Measurements from ENCODE around the gene NEURL2.
A peak's percentile ranks its signal among the peaks of the same experiment; 100 is the strongest.

The NEURL2 gene

GRCh38 chr20:45920462-45921336 is 29.7 kb upstream of the NEURL2 start:
- DNase-seq (ENCODE audit: low read depth in 4 of 4, low spot score in 1 of 4) = no peak

DNA sequence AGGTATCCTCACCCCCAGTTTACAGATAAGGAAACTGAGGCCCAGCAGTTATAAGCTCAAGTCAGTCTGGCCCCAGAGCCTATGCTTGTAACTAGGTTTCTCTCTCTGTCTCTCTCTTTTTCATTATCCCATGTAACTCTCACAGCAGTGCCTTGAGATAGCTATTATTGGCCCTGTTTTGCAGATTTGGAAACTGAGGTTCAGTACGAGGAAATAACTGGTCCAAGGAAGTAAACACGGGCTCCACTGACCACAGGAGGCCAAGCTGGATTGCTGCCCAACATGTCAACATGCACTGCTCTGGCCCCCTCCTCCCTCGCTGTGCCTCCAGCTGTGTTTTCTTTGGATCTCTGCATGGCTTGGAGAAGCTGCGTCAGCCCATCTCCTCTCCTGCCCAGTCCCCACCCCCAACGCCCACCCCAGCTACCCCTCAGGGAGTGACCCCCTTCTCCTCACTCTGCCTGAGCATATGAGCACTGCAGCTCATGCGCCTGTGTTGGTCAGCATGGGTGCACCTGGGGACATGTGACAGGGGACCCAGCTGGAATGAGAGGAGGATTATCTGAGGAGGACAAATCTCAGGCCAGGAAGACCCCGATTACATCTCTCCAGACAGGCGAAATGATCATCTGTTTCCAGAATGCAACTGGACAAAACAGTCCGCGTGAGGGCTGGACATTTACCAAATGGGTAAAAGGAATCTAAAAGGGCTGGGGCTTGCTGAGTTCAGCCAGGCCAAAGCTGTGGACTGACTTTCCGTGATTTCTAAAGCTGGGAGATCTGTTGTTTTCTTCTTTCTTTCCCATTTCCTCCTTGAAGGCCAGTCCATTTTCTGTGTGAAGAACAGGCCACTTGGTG is 28.8 kb upstream of the NEURL2 start:
- no peak for DNase-seq (ENCODE audit: low read depth in 4 of 4, low spot score in 1 of 4)

GRCh38 chr20:45918779-45919537 is 27.9 kb upstream of the NEURL2 start:
- DNase-seq (ENCODE audit: low read depth in 4 of 4, low spot score in 1 of 4) = no peak

DNA sequence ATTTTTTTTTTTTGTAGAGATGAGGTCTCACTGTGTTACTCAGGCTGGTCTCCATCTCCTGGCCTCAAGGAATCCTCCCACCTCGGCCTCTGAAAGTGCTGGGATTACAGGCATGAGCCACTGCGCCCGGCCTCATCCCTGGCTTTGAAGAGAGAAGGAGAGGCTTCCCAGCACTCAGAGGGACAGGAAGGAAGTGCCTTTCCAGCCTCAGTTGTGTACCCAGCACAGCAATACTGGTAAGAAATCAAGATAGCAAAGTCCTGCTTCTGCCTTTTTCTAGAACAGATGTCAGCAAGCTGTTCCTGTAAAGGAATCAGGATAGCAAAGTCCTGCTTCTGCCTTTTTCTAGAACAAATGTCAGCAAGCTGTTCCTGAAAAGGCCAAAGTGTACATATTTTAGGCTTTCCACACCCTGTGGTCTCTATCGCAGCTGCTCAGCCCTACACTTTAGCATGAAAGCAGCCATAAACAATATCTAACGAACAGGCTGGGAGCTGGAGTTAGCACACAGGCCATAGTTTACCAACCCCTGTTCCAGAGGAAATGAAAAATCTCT is 27.3 kb upstream of the NEURL2 start:
- DNase-seq (ENCODE audit: low read depth in 4 of 4, low spot score in 1 of 4) = no peak

- DNase-seq (ENCODE audit: low read depth in 4 of 4, low spot score in 1 of 4) = no peak
Measured at GRCh38 chr20:45917790-45918141, 26.8 kb upstream of the NEURL2 start.

GRCh38 chr20:45913116-45913515 is 22.1 kb upstream of the NEURL2 start:
- DNase-seq (ENCODE audit: low read depth in 4 of 4, low spot score in 1 of 4) = no peak

- no peak for DNase-seq (ENCODE audit: low read depth in 4 of 4, low spot score in 1 of 4)
Measured at GRCh38 chr20:45912344-45912682, 21.3 kb upstream of the NEURL2 start.

GRCh38 chr20:45911486-45912343 is 20.7 kb upstream of the NEURL2 start, which contains the start of gene PLTP:
Gene PLTP, minus strand, starts transcription at chr20:45912155. Its CDS starts 703 bp downstream, at chr20:45911452.
- DNase-seq (ENCODE audit: low read depth in 4 of 4, low spot score in 1 of 4) = no peak

DNA sequence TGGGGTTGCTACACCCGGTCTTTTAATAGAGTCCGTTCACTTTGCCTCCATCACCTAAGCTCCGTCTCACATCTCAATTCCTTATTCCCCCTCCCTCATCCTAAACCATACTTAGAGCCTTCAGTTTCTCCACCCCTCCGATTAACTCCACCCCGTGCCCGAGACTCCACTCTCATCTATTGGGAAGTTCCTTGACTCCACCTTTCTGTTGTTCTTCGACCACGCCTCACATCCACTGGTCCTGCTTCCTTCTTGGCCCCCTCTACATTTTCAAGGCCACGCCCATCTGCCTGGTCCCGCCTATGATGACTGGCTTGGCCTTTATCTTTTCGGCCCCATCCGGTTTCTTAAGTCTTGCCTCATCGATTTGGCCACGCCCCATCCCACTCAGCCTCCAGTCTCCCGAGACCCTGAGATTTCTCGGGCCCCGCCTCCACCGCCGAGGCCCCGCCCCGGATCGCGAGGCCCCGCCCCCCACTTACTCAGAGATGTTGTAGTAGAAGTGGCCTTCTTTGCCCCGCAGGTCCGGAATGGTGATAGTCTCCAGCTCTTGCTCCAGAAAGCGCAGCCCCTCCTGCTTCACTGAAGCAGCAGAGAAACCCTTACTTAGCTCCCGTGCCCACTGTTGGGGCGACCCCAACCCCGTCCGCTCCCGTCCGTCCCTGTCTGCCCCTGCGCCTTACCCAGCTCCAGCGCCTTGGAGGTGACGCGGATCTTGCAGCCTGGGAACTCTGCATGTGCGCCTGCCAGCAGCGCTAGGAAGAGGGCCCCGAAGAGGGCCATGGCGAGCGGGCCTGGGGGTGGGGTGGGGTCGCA is 19.9 kb upstream of the NEURL2 start:
- DNase-seq (ENCODE audit: low read depth in 4 of 4, low spot score in 1 of 4) = peak; percentile 82 to 93 (median 86)

DNA sequence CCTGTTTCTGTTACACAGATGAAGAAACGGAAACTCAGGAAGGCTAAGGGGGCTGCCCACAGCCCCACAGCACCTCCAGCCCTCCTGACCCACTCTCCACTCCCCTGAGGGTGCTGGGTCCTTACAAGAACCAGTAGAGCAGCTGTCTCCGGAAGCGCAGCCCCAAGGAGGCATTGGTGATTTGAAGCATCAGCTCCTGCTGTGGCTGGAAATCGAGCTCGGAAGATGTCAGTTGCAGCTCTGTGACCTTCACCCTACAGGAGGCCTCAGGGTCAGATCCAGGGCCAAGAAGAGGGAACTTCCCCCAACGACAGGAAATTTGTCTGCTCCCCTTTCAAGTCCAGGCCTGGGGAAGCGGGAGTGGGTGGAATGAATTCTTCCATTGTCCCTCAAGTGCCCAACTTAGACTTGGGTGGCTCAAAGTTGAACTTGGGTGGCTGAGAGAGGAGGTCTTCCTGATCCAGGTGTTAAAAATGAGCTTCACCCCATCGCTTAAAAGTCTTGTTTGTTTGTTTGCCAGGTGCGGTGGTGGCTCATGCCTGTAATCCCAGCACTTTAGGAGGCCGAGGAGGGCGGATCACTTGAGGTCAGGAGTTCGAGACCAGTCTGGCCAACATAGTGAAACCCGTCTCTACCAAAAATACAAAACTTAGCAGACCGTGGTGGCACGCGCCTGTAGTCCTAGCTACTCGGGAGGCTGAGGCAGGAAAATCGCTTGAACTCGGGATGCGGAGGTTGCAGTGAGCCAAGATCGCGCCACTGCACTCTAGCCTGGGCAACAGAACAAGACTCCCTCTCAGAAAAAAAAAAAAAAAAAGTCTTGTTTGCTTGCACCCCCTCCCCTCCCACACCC is 19.0 kb upstream of the NEURL2 start:
- no peak for DNase-seq (ENCODE audit: low read depth in 4 of 4, low spot score in 1 of 4)

GRCh38 chr20:45909336-45909808 is 18.4 kb upstream of the NEURL2 start:
- no peak for DNase-seq (ENCODE audit: low read depth in 4 of 4, low spot score in 1 of 4)

DNA sequence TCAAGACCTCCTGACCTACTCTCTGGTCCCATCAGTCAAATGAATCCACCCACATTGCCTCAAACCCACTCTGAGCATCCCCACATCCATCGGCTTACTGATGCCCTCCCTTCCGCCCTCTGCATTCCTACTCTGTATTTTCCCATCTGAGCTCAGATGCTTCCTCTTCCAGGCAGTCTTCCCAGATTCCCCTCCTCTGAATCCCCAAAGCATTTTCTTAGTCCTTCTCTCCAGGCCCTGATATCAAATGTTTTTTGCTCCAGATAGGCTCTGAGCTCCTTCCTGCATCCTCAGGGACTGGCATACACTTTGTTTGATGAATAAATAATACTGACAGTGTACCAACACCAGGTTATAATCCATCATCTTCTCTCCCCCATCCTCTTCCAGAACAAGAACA is 17.1 kb upstream of the NEURL2 start:
- no peak for DNase-seq (ENCODE audit: low read depth in 4 of 4, low spot score in 1 of 4)

- no peak for DNase-seq (ENCODE audit: low read depth in 4 of 4, low spot score in 1 of 4)
Measured at GRCh38 chr20:45907219-45907948, 16.4 kb upstream of the NEURL2 start.

DNA sequence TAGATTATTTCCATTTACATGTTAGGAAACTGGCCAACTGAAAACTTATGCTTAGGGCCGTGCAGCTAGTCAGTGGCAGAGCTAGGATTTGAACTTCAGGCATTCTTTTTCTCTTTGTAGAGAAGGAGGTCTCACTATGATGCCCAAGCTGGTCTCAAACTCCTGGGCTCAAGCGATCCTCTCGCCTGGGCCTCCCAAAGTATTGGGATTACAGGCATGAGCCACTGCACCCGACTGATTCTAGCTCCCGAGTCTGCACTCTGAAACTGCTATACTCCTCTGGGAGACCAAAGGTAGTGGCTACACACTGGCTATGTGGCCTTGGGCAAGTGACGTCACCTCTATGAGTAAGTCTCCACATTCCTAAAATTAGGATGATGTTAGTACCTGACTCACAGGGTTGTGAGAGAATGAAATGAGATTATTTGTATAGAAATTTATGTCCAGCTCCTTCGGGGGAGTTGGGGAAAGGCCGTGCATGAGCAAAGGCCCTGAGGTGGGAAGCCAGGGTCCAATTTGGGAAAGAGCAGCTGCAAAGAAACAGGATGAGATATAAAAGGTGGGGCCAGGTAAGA is 14.6 kb upstream of the NEURL2 start:
- DNase-seq (ENCODE audit: low read depth in 4 of 4, low spot score in 1 of 4) = no peak

GRCh38 chr20:45904583-45905504 is 13.8 kb upstream of the NEURL2 start:
- DNase-seq (ENCODE audit: low read depth in 4 of 4, low spot score in 1 of 4) = no peak

DNA sequence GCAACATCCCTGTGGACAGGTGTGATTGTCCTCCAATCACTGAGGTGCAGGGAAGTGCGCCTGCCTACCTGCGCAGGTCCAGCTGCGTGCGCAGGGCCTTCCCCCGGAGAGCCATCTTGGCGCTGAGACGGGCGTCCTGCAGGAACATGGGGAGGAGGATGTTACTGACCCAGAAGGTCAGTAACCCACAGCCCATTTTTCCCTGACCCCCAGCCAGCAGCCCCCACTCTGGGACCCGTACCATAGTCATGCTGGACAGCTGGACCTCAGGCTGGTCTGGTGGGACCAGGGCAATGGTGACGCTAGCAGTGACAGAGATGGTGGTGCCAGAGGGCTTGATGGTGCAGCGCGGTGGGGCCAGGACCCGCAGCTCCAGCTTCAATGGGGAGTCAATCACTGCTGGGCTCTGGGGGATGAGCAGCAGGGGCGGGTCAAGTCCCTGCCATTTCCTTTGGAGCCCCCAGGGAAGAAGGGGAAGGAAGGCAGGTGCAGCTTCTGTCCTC is 11.2 kb upstream of the NEURL2 start:
- no peak for DNase-seq (ENCODE audit: low read depth in 4 of 4, low spot score in 1 of 4)

Measured in stimulated activated CD4-positive, alpha-beta T cell treated with anti-CD3 and anti-CD28 coated beads, Interleukin-1b, Interleukin-23, amount 100 ng/mL, for 24 hours (primary cell).